Pancreas (tissue), 10 donors: ENCODE data around the gene AUTS2. TPM values are rescaled to one million over a fixed set of nuclear protein-coding genes. Genes with fewer than 3 reads are reported as not detected.
A peak's percentile ranks its signal among the peaks of the same experiment; 100 is the strongest.

Source experiments
- ATAC-seq, 4 donors: fragments of 200-7000 bp; cut with Tn5 transposase; one replicate each; pipeline versions ENCODE4 v1.8.0 to v1.9.1; 2020; ENCODE audit warnings: mild to moderate bottlenecking in 4 of 4, moderate library complexity in 4 of 4
- DNase-seq, 6 donors: peaks; one replicate each; pipeline ENCODE4 v3.0.0-alpha.2; 2020
- FAIRE-seq: peaks from 2 replicates; lab custom pipeline; 2012; peaks lifted over from hg19 to GRCh38; lab: Jason Lieb, UNC
- H3K27ac ChIP-seq, 4 donors: fragments of 200-600 bp; sonication (generic); 1 replicate in 3 of 4; 2 replicates in 1 of 4; pipeline versions ENCODE4 v1.5.0 to v1.8.0; 2020
- H3K27me3 ChIP-seq, 4 donors: fragments of 200-600 bp; one replicate each; pipeline ENCODE4 v1.8.0; 2021
- H3K36me3 ChIP-seq, 3 donors: fragments of 200-600 bp; sonication (generic) in 1 of 3; one replicate each; pipeline versions ENCODE4 v1.5.0 to v1.8.0; 2020 to 2021
- H3K4me1 ChIP-seq, 3 donors: fragments of 200-600 bp; one replicate each; pipeline ENCODE4 v1.8.0; 2021
- H3K4me3 ChIP-seq, 4 donors: fragments of 200-600 bp; sonication (generic) in 2 of 4; one replicate each; pipeline versions ENCODE4 v1.5.0 to v1.8.0; 2020 to 2021
- H3K9me3 ChIP-seq, 4 donors: fragments of 200-600 bp; one replicate each; pipeline ENCODE4 v1.8.0; 2021
- CTCF ChIP-seq, 4 donors: fragments of 200-600 bp; sonication (generic) in 3 of 4; IDR thresholded peaks; one replicate each; pipeline versions ENCODE4 v1.5.0 to v1.8.0; 2021; ENCODE audit warnings: antibody characterized with exemption in 4 of 4
- WGBS, 2 donors: extraction: QIAGEN DNeasy Blood & Tissue Kit; methylation state at CpG; one replicate each; pipeline ENCODE4 v1.1.7; 2013; 5-methylcytosine and 5-hydroxymethylcytosine counted together
- intact Hi-C, 3 donors: fragments of 100-400 bp; cut with DNase I; formaldehyde crosslinking; loops; one replicate each; pipeline versions ENCODE4 v1.11.1 to v1.14.2; 2022
- polyA plus RNA-seq, 2 donors: library from polyadenylated mRNA; stranded (reverse); fragments of 200-250 nt; gene quantifications; one replicate each; pipeline ENCODE4 v1.2.3, GENCODE V29; 2013
- total RNA-seq, 6 donors: library from RNA; stranded (reverse); fragmentation: NEBNext Ultra II Directional in 4 of 6; extraction: Animal tissue kit (Norgen Biotek cat#: 25700) in 4 of 6; gene quantifications; one replicate each; pipeline versions ENCODE4 v1.2.1 to v1.2.4, GENCODE V29; 2021 to 2023
- donor health status: healthy with polysubstance abuse.
- donor health status: DM: no; HTN: no; CAD: no; lungs with moderate emphysema.
- donor health status: DM: no; HTN: no; CAD: no.
- donor health status: control.
- donor health status: control.
- donor health status: Bipolar disorder and iron deficiency.
- donor health status: DM: yes; HTN: yes; CAD: no.
- donor health status: DM: no; HTN: no; CAD: no.
- donor health status: DM: no; HTN: no; CAD: no.
- donor health status: DM: yes; HTN: yes; CAD: no.

AUTS2 gene
- total and polyA plus RNA-seq, 8 donors: 5.8 to 16.8 (median 9.9) TPM

- H3K4me3 ChIP-seq: no peak overlapping the region
- H3K9me3 ChIP-seq: no peaks in the 10 kb centered on the region
- no peak for TF ChIP-seq CTCF (IDR thresholded peaks at IDR 0.05)
- ATAC-seq (no peak), DNase-seq (no peak), FAIRE-seq (no peak)
- WGBS, 2 donors: 73 to 89% methylated on average over 1 of the region's 1 CpG
- no peak overlapping the region for H3K27ac ChIP-seq
- H3K27me3 ChIP-seq: no peaks in the 10 kb centered on the region
- H3K36me3 ChIP-seq: no peaks in the 10 kb centered on the region
- H3K4me1 ChIP-seq: no peaks in the 10 kb centered on the region
- intact Hi-C loops: no loop called here
Measured at GRCh38 chr7:70635633-70636032, 1037.4 kb downstream of the AUTS2 start.

- no peaks in the 10 kb centered on the region for H3K27me3 ChIP-seq
- WGBS, 2 donors: 84 to 95% methylated on average over 6 of the region's 6 CpGs
- H3K36me3 ChIP-seq: no peaks in the 10 kb centered on the region
- DNase-seq: no peak
- no peaks in the 10 kb centered on the region for H3K9me3 ChIP-seq
- TF ChIP-seq CTCF (IDR thresholded peaks at IDR 0.05): no peak
- no peaks in the 10 kb centered on the region for H3K4me1 ChIP-seq
- intact Hi-C loops: no loop called here
- H3K4me3 ChIP-seq: no peak overlapping the region
- no peak for FAIRE-seq
- ATAC-seq: no peak
- H3K27ac ChIP-seq: no peak overlapping the region
Measured at GRCh38 chr7:70636169-70636568, 1037.9 kb downstream of the AUTS2 start.

- Histone ChIP-seq H3K4me3 (no peak overlapping the region), H3K27me3 (no peaks in the 10 kb centered on the region), H3K4me1 (no peaks in the 10 kb centered on the region), H3K36me3 (no peaks in the 10 kb centered on the region), H3K9me3 (no peaks in the 10 kb centered on the region), H3K27ac (no peak overlapping the region)
- intact Hi-C loops: no loop called here
- TF ChIP-seq CTCF (IDR thresholded peaks at IDR 0.05): no peak
- 33 to 44% methylated on average over 1 of the region's 1 CpG for WGBS, 2 donors
- no peak for ATAC-seq
- FAIRE-seq: no peak
- no peak for DNase-seq
Measured at GRCh38 chr7:70637726-70638125, 1039.5 kb downstream of the AUTS2 start.

GRCh38 chr7:70638158-70639107, 1040.2 kb downstream of the AUTS2 start:
- Histone ChIP-seq H3K36me3 (no peaks in the 10 kb centered on the region), H3K27me3 (no peaks in the 10 kb centered on the region), H3K4me3 (no peak overlapping the region), H3K9me3 (no peaks in the 10 kb centered on the region), H3K4me1 (no peaks in the 10 kb centered on the region), H3K27ac (no peak overlapping the region)
- FAIRE-seq (no peak), ATAC-seq (no peak), DNase-seq (no peak)
- TF ChIP-seq CTCF (IDR thresholded peaks at IDR 0.05): no peak
- WGBS, 2 donors: 73 to 78% methylated on average over 17 of the region's 17 CpGs
- intact Hi-C loops: no loop called here

- DNase-seq: no peak
- Histone ChIP-seq H3K27me3 (no peaks in the 10 kb centered on the region), H3K9me3 (no peaks in the 10 kb centered on the region), H3K27ac (no peak overlapping the region), H3K4me3 (no peak overlapping the region), H3K4me1 (no peaks in the 10 kb centered on the region), H3K36me3 (no peaks in the 10 kb centered on the region)
- no peak for FAIRE-seq
- intact Hi-C loops: no loop called here
- ATAC-seq: peak in 2 of 4 donors; percentile 44 to 47
- no peak for TF ChIP-seq CTCF (IDR thresholded peaks at IDR 0.05)
- WGBS, 2 donors: 79 to 90% methylated on average over 5 of the region's 5 CpGs
Measured at GRCh38 chr7:70640266-70640833, 1042.1 kb downstream of the AUTS2 start.
